HG02588 (cell line): Measurements from ENCODE around the gene ZSCAN2.

Experiments
- ATAC-seq: cut with Tn5 transposase; IDR thresholded peaks from one replicate; pipeline ENCODE4 v1.9.1; 2021; ENCODE audit warnings: mild to moderate bottlenecking, moderate library complexity; ENCODE audit not compliant: unreplicated experiment

ZSCAN2 gene

GRCh38 chr15:84598250-84598649 is 2.6 kb upstream of the ZSCAN2 start:
- peak; percentile 36 for ATAC-seq

- no peak for ATAC-seq
Observed at GRCh38 chr15:84598993-84599392, 1.8 kb upstream of the ZSCAN2 start.

GRCh38 chr15:84599906-84600305 is 903 bp upstream of the ZSCAN2 start:
- no peak for ATAC-seq

- peak; percentile 3 for ATAC-seq
Observed at GRCh38 chr15:84600331-84600686, 500 bp upstream of the ZSCAN2 start.

GRCh38 chr15:84601555-84601838 is 688 bp downstream of the ZSCAN2 start:
- no peak for ATAC-seq

- no peak for ATAC-seq
Observed at GRCh38 chr15:84603630-84604379, 3.0 kb downstream of the ZSCAN2 start.

- ATAC-seq, result no peak
Observed at GRCh38 chr15:84604826-84605553, 4.2 kb downstream of the ZSCAN2 start.

GRCh38 chr15:84605554-84605882 is 4.7 kb downstream of the ZSCAN2 start:
- no peak for ATAC-seq

GRCh38 chr15:84606653-84607120 is 5.9 kb downstream of the ZSCAN2 start:
- no peak for ATAC-seq

- ATAC-seq, result no peak
Observed at GRCh38 chr15:84608707-84609284, 8.0 kb downstream of the ZSCAN2 start.

GRCh38 chr15:84609818-84610525 is 9.2 kb downstream of the ZSCAN2 start:
- ATAC-seq, result no peak

GRCh38 chr15:84611631-84612030 is 10.8 kb downstream of the ZSCAN2 start:
- ATAC-seq, result no peak

GRCh38 chr15:84616235-84616634 is 15.4 kb downstream of the ZSCAN2 start:
- ATAC-seq, result no peak

- no peak for ATAC-seq
Observed at GRCh38 chr15:84620626-84621025, 19.8 kb downstream of the ZSCAN2 start.

GRCh38 chr15:84621358-84621979 is 20.7 kb downstream of the ZSCAN2 start:
- ATAC-seq, result no peak

GRCh38 chr15:84624359-84624758 is 23.6 kb downstream of the ZSCAN2 start:
- no peak for ATAC-seq

- ATAC-seq, result no peak
Observed at GRCh38 chr15:84625123-84625522, 24.3 kb downstream of the ZSCAN2 start.

- no peak for ATAC-seq
Observed at GRCh38 chr15:84629033-84629432, 28.2 kb downstream of the ZSCAN2 start.

GRCh38 chr15:84631706-84632272 is 31.0 kb downstream of the ZSCAN2 start:
- ATAC-seq, result no peak

- ATAC-seq, result peak; percentile 52
Observed at GRCh38 chr15:84633311-84634227, 32.8 kb downstream of the ZSCAN2 start.
